Occipital lobe (tissue), 2 donors: Measurements from ENCODE around the gene ARHGAP25. TPM values are rescaled to one million over a fixed set of nuclear protein-coding genes. Genes with fewer than 3 reads are reported as not detected.
"Not testable (repeated sequence)": the region's sequence is repeated elsewhere in the genome, so short reads cannot be mapped to it uniquely, and the experiment has no call there.

ENCODE experiments used
- DNase-seq: peaks from one replicate; lab custom pipeline; 2025; lab: John Stamatoyannopoulos, UW
- total RNA-seq: library from RNA; depleted of rRNA; stranded (reverse); fragments of >200 nt; gene quantifications from one replicate; pipeline ENCODE4 v1.2.3, GENCODE V29; 2014

ARHGAP25 gene
- total RNA-seq, 1 donor from 2014 or later = 2.0 TPM

DNA sequence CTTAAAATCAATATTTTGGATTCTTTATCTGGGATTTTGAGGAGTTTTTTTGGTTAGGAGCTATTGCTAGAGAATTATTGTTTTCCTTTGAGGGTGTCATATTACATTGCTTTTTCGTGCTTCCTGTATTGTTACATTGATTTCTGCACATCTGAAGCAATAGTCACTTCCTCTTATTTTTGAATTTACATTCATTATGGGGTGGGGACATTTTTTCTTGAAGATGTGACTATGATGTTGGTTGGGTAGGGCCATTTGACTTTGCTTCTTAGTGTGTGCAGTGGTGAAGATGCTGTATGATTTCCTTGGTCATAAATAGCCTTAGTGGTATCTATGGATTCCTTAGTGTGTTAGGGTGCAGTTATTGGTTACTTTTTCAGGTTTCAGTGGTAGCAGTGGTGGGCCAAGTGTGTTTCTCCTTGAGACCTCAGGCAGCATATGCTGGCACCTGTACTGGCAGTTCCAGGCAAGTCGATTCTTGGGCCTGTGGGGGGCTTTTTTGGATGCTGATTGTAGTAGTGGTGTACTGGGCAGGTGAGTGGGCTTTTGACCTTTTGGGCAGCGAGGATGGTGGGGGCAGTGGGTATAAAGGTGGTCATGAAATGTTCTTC, 61.8 kb downstream of the ARHGAP25 start:
- DNase-seq = no peak

DNA sequence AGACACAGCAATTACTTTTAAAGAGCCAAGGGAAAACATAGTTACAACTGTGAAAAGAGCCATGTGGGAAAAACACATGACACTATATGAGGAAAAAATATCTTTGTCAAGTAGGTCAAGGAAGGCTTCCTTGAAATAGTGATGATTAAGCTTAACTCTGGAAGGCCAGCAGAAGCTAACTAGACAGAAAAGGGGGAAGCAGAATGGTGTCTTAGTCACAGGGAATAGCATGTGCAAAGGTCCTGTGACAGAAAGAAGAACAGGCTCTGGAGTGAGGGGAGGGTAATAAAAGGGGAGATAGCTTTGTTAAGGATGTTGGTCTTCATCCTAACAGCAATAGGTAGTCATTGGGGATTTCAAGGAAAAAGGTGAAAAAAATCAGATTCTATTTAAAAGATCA, 64.0 kb downstream of the ARHGAP25 start:
- DNase-seq = no peak

GRCh38 chr2:68799140-68800026, 64.8 kb downstream of the ARHGAP25 start:
- DNase-seq = no peak

- DNase-seq = no peak
Observed at GRCh38 chr2:68800027-68800401, 65.4 kb downstream of the ARHGAP25 start.

DNA sequence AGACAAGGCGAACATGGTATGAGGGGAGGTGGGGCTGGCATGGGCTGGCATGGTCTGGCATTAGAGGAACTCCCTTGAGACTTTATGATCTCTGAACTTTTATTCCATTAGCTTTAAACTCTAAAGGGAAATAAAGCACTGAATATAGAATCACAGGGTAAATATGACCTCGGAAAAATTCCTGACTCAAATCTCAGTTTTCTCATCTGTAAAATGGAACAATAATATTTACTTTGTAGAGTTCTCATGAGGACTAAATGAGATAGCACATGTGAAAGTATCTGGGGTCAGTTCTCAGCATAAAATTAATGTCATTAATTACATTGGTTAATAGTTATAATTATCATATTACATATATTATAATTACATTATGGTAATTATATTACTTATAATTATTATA, 65.9 kb downstream of the ARHGAP25 start:
- no peak for DNase-seq

GRCh38 chr2:68802161-68802560, 67.5 kb downstream of the ARHGAP25 start:
- not testable (repeated sequence) for DNase-seq

- DNase-seq = no peak
Observed at GRCh38 chr2:68805025-68805424, 70.4 kb downstream of the ARHGAP25 start.

- no peak for DNase-seq
Observed at GRCh38 chr2:68806511-68807109, 72.0 kb downstream of the ARHGAP25 start.

DNA sequence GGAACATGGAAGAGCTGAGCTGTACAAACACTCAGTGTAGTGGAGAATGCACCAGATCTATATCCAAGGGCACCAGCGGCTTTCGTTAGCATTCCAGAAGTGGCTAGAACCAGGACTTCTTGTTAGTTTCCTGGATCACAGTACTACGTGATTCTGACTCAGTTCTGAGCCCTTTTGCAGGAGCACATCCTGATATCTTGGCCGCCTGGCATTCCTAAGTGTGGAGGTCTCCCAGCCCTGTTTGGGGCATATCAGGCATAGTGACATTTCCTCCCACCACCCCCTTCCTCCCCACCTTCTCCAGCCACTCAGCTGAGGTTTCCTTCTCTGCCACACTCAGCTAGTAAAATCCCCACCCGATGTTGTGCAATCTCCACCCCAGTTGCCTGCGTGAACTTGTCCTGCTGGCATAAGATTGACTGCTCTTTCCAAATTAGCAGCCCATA, 73.2 kb downstream of the ARHGAP25 start:
- DNase-seq = no peak

DNA sequence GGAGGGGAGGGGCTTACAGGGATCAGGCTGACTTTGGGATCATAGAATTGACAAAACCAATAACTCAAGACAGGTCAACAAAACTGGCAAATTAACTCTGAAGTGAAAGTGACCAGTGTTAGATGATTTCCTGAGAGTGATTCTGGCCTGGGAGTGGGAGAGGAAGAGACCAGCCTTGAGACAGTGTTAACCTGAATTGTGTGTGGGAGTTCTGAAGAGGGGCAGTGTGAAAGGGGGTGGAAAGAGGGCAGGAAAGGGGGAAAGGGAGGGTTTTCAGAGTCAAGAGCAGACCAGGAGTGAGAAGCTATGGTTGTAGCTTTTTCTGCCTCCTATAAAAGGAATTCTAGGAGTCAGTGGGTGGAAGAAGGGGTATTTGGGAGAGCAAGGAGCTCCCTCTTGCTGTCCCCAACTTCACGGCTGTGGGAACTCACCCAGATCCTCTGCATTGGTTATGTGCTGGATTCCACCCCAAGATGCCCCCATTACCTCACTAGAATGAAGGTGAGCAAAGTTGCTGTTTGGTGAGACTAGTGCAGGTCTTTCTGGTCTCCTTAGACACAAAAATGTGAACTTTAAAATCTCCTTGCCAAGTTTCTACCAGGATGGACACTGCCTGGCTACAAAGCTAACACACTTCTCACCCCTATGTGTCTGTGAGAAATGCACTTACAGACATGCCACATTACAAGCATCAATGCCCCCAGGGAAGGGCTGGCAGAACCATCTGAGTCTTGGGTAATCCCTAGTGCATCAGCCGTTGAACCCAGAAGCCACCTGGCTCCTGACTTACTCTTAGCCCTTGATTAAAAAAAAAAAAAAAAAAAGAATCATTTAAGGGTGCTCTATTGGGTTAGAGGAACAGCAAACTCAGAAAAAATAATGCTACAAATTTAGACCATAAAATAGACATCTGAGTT, 75.0 kb downstream of the ARHGAP25 start:
- DNase-seq = no peak

- DNase-seq = no peak
Observed at GRCh38 chr2:68811364-68811763, 76.8 kb downstream of the ARHGAP25 start.

DNA sequence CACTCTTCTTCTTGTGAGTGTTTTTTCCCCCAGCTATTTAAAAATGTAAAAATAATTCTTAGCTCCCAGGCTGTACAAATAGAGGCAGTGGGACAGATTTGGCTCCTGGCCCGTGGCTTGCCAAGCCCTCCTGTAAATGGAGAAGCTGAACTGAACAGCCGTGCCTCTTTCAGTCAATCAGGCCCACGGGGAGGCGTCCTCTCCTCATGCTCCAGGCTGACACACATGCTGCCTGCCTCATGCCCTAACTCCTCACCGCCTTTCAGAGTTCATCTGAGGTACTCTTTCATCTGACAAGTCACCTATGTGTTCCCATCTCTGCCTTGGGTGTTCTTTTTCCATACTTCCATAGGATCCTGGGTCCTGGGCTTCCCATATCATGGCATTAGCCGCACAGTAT, 77.6 kb downstream of the ARHGAP25 start:
- no peak for DNase-seq

GRCh38 chr2:68813596-68813995, 79.0 kb downstream of the ARHGAP25 start:
- no peak for DNase-seq

- DNase-seq = no peak
Observed at GRCh38 chr2:68817306-68817705, 82.7 kb downstream of the ARHGAP25 start.

DNA sequence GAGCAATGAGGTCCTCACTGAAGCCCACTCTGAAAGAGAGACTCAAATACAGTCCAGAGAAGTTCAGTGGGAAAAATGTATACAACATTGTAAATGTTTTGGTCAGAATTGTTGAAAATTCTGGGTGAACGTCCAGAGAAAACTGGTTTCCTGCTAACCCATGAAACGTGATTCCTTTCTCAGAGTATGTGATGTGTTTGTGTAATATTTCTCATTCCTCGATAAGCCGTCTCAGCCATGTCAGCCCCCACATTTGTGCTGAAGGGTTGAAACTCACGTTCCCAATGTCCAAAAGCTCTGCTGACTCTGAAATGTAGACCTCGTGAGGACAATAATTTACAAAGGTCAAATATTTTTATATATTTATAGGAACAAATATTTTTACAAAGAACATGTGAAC, 84.9 kb downstream of the ARHGAP25 start:
- no peak for DNase-seq

- no peak for DNase-seq
Observed at GRCh38 chr2:68822207-68822872, 87.7 kb downstream of the ARHGAP25 start.

DNA sequence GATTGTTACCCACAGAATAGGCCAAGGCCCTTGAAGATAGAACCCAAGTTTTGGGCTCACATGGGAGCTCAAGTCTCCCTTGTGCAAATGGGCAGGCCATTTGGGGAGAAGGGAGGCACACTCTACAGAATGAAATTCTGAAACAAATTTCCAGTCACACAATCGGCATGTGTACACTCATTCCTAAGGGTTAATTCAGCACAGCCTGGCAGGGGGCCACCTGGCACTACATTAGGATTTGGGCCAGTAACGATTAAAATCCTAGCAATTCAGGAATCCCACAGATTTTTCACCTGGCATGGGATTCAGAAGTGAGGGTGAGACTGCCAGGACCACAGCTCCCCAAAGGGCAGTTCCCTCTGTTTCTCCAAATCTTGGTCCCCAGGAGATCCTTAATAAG, 90.2 kb downstream of the ARHGAP25 start:
- no peak for DNase-seq

- no peak for DNase-seq
Observed at GRCh38 chr2:68825866-68826265, 91.3 kb downstream of the ARHGAP25 start.

DNA sequence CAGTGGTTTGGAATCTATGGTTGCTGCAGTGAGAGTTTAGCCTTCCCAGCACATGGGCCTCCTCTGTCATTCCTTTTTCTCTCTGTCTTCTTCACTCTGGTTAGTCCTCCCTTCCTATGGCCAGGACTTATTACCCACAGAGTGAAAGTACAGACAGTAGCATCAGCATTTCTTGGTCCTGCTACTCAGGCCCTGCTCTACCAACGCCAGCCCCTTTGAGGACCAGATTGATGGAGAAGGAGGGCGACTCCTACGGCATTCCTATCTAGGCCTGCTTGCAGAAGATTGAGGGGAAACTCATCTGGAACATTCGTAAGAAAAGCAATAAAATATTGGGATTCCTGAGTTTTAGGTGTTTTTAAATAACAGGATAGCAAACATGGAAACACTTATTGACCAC, 93.1 kb downstream of the ARHGAP25 start:
- no peak for DNase-seq

GRCh38 chr2:68828887-68829708, 94.5 kb downstream of the ARHGAP25 start:
- DNase-seq = peak; percentile 77
